Ovary (tissue), 9 donors: ENCODE data around the gene BCAR3. TPM values are rescaled to one million over a fixed set of nuclear protein-coding genes. Genes with fewer than 3 reads are reported as not detected.

Experiments used
- DNase-seq, 5 donors: peaks; one replicate each; pipeline ENCODE4 v3.0.0-alpha.2; 2019 to 2020
- H3K27ac ChIP-seq, 2 donors: fragments of 200-600 bp; one replicate each; pipeline versions ENCODE4 v1.5.1 to v1.8.0; 2019 to 2022
- H3K27me3 ChIP-seq: fragments of 200-600 bp; one replicate; pipeline ENCODE4 v1.8.0; 2022
- H3K36me3 ChIP-seq: fragments of 200-600 bp; sonication (generic); one replicate; pipeline ENCODE4 v1.5.1; 2019
- H3K4me1 ChIP-seq: one replicate; pipeline ENCODE4 v1.8.1; 2013; ENCODE audit warnings: mild to moderate bottlenecking, moderate library complexity; ENCODE audit not compliant: insufficient read depth
- H3K4me3 ChIP-seq: fragments of 200-600 bp; sonication (generic); one replicate; pipeline ENCODE4 v1.5.1; 2017
- H3K9me3 ChIP-seq, 2 donors: fragments of 200-600 bp in 1 of 2; sonication (generic) in 1 of 2; one replicate each; pipeline versions ENCODE4 v1.5.1 to v1.8.1; 2013 to 2019; ENCODE audit warnings: mild to moderate bottlenecking in 1 of 2, moderate library complexity in 1 of 2
- CTCF ChIP-seq, 3 donors: fragments of 450-650 bp in 2 of 3; fragments of 200-600 bp in 1 of 3; IDR thresholded peaks; one replicate each; pipeline versions ENCODE4 v1.5.1 to v1.8.0; 2016 to 2022; ENCODE audit warnings: antibody characterized with exemption in 3 of 3, mild to moderate bottlenecking in 1 of 3
- EP300 ChIP-seq: sonication (generic); formaldehyde crosslinking; IDR thresholded peaks from one replicate; pipeline ENCODE4 v1.6.1; 2017; ENCODE audit warnings: antibody characterized with exemption
- POLR2A ChIP-seq: fragments of 450-650 bp; IDR thresholded peaks from one replicate; pipeline ENCODE4 v1.6.1; 2017; ENCODE audit warnings: antibody characterized with exemption, mild to moderate bottlenecking, moderate library complexity
- WGBS, 3 donors: extraction: QIAGEN DNeasy Blood & Tissue Kit in 1 of 3; methylation state at CpG; one replicate each; pipeline versions ENCODE4 v1.1.5 to v1.1.7; 2013 to 2017; 5-methylcytosine and 5-hydroxymethylcytosine counted together
- intact Hi-C, 4 donors: fragments of 100-400 bp; cut with DNase I; formaldehyde crosslinking; loops; one replicate each; pipeline versions ENCODE4 v1.11.0 to v1.15.1; 2022 to 2023
- polyA plus RNA-seq, 2 donors: library from polyadenylated mRNA; stranded (reverse); fragments of 200-250 nt in 1 of 2; fragments of 350-450 nt in 1 of 2; fragmentation: Illumina TruSeq in 1 of 2; extraction: RNeasy Lipid Tissue Mini Kit (QIAGEN cat#74804) in 1 of 2; gene quantifications; one replicate each; pipeline ENCODE4 v1.2.3, GENCODE V29; 2013 to 2014
- total RNA-seq, 7 donors: library from RNA; depleted of rRNA in 2 of 7; stranded (reverse); fragments of >200 nt in 2 of 7; fragmentation: NEBNext Ultra II Directional in 3 of 7; extraction: Animal tissue kit (Norgen Biotek cat#: 25700) in 3 of 7; gene quantifications; one replicate each; pipeline versions ENCODE4 v1.1.0 to v1.2.4, GENCODE V29; 2016 to 2023
- donor health status: DM: no; HTN: no; CAD: no; lungs with moderate emphysema.
- donor health status: DM: no; HTN: no; CAD: no.
- donor health status: Bipolar disorder and iron deficiency.
- donor health status: DM: yes; HTN: yes; CAD: no.
- donor health status: DM: no; HTN: no; CAD: no.
- donor health status: DM: yes; HTN: yes; CAD: no.

BCAR3 gene
- total and polyA plus RNA-seq, 9 donors: 13.8 to 30.8 (median 17.5) TPM

- Histone ChIP-seq H3K9me3 (no peaks in the 10 kb centered on the region), H3K4me1 (peaks cover 13% of the 10 kb centered on the region), H3K27me3 (no peaks in the 10 kb centered on the region), H3K27ac (no peak overlapping the region), H3K4me3 (no peak overlapping the region), H3K36me3 (no peaks in the 10 kb centered on the region)
- no peak for TF ChIP-seq POLR2A
- TF ChIP-seq EP300: no peak
- no peak for TF ChIP-seq CTCF (IDR thresholded peaks at IDR 0.05)
- intact Hi-C loops: no loop called here
- WGBS, 3 donors: 69 to 95% (median 93%) methylated on average over 2 of the region's 2 CpGs
- DNase-seq: no peak
These were observed 33.0 kb downstream of the BCAR3 start for GRCh38 chr1:93648656-93649055.

GRCh38 chr1:93641527-93641926, 40.1 kb downstream of the BCAR3 start:
- Histone ChIP-seq H3K27ac (peak overlapping the region; percentile 47 to 48), H3K27me3 (no peaks in the 10 kb centered on the region), H3K4me1 (peaks cover 3% of the 10 kb centered on the region), H3K4me3 (no peak overlapping the region), H3K9me3 (no peaks in the 10 kb centered on the region), H3K36me3 (no peaks in the 10 kb centered on the region)
- 61 to 73% (median 68%) methylated on average over 5 of the region's 5 CpGs for WGBS, 3 donors
- no peak for DNase-seq
- TF ChIP-seq EP300 (no peak), CTCF (IDR thresholded peaks at IDR 0.05) (no peak), POLR2A (no peak)
- intact Hi-C loops: loop anchor here in 1 of 4 donors (5.0 kb wide), 1 partner anchor 41 kb away; the partner anchor contains the start of gene BCAR3

GRCh38 chr1:93640656-93641440, 40.8 kb downstream of the BCAR3 start:
- 92 to 94% (median 93%) methylated on average over 8 of the region's 8 CpGs for WGBS, 3 donors
- TF ChIP-seq CTCF (IDR thresholded peaks at IDR 0.05): no peak
- no peak for TF ChIP-seq EP300
- no peak for TF ChIP-seq POLR2A
- intact Hi-C loops: loop anchor here in 1 of 4 donors (5.0 kb wide), 1 partner anchor 41 kb away; the partner anchor contains the start of gene BCAR3
- Histone ChIP-seq H3K4me1 (peaks cover 3% of the 10 kb centered on the region), H3K4me3 (no peak overlapping the region), H3K27me3 (no peaks in the 10 kb centered on the region), H3K9me3 (no peaks in the 10 kb centered on the region), H3K36me3 (no peaks in the 10 kb centered on the region), H3K27ac (peak overlapping the region in 1 of 2 donors; percentile 48)
- no peak for DNase-seq

GRCh38 chr1:93638981-93639380, 42.7 kb downstream of the BCAR3 start:
- no peaks in the 10 kb centered on the region for H3K36me3 ChIP-seq
- H3K27ac ChIP-seq: no peak overlapping the region
- no peak overlapping the region for H3K4me3 ChIP-seq
- H3K4me1 ChIP-seq: peaks cover 3% of the 10 kb centered on the region
- TF ChIP-seq POLR2A (no peak), EP300 (no peak), CTCF (IDR thresholded peaks at IDR 0.05) (no peak)
- WGBS, 3 donors: 70 to 88% (median 83%) methylated on average over 8 of the region's 8 CpGs
- DNase-seq: no peak
- intact Hi-C loops: no loop called here
- H3K27me3 ChIP-seq: no peaks in the 10 kb centered on the region
- H3K9me3 ChIP-seq: no peaks in the 10 kb centered on the region
